HG02610 (cell line): Measurements from ENCODE around the gene CROCC2.

Experiments
- ATAC-seq: cut with Tn5 transposase; IDR thresholded peaks from one replicate; pipeline ENCODE4 v1.9.1; 2021; ENCODE audit warnings: mild to moderate bottlenecking, moderate library complexity; ENCODE audit not compliant: unreplicated experiment

CROCC2 gene

DNA sequence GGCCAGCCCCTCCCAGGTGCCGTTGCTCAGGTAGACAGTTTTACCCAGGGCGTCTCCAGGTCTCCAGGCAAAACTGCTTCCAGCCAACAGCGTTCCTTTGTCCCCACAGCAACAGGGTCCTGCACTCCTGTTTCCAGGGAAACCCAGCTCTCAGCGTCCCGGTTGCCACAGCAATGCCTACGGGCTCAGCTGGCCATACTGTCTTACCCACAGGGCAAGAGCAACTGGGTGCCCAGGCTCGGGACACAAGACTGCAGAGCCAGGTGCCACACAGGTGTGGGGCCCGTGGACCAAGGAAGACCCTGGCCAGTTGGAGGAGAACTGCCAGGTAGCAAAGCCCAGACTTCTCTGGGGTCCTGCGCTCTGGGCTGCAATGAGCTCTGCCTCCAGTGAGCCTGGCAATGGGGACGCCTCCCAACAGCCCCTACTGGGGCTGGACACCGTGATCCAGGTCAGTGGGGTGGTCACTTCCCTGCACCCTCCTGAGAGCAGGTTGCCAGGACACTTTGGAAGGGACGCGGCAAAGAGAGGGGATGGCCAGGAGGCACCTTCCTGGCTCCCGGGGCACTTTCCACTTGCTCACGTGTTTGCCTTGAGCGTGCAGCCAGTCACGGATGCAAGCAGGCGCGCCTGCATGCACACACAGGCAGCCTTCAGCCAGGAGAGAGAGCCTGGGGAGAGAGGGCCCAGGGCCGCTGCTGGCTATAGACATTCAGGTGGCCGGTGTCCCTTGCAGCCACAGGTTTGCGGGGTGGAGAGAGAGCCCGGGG is at the start of gene CROCC2:
CROCC2 (plus strand) TSS at position 196 of the 770 bp plus-strand sequence; CDS start at position 374, 178 bp downstream.
- ATAC-seq = no peak

DNA sequence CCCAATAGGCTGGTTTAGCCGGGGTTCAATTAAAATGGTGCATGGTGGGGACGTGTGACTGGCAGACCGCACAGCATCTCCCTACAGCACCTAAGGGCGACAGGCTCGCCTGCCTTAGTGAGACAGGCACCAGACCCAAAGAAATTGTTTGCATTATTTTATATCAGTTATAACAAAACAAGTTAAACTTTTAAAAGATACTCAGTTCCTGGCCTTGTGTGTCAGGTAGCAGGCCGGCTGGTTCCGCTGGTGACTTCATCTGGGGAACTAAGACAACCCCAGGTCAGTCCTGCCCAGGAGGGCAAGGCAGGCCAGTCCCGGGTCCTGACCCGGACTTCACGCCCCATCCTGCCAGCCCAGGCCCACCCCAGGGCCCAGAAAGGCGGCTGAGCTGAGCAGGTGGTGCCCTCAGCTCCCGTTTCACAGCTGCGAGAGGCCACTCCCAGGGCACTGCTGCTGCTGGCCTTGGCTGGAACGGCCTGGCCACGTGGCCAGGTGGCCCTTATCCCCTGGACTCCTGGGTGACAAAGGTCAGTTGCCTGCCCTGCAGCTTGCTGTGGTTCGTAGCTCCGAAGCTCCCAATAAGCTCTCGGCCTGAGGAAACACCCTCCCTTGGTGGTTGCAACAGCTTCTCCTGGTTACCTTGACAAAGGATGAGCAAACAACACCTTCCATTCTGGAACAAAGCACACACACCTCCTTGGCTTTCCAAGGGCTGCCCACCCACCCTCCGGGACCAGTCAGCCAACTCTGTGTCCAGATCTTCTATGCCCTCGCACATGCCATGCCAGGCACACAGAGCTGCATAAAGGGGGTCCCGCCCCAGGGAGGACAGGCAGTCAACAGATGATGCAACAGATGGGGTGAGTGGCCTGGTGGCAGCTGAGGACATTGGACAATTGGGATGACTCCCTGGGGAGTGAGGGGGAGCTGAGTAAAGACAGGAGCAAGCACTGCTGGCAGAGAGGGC is 48.8 kb upstream of the CROCC2 start:
- no peak for ATAC-seq

DNA sequence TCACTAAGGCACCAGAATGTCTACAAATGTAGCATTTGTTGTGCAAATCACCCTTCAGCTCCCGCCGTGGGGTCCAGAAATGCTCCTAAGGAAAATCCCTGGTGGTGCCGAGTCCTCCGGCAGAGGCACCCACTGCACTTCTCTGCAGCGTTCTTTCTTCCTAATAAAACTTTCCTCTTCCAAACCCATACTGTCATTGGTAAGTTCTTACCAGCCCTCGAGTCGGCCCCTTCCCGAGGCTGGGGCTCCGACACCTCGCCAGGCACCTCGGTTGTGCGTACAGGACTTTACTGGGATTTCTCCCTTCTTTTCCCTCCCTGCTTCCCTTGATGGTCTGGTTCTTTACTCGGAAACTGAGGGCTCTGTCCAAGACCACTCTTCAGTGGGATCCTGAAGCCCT is 47.8 kb upstream of the CROCC2 start:
- ATAC-seq = no peak

DNA sequence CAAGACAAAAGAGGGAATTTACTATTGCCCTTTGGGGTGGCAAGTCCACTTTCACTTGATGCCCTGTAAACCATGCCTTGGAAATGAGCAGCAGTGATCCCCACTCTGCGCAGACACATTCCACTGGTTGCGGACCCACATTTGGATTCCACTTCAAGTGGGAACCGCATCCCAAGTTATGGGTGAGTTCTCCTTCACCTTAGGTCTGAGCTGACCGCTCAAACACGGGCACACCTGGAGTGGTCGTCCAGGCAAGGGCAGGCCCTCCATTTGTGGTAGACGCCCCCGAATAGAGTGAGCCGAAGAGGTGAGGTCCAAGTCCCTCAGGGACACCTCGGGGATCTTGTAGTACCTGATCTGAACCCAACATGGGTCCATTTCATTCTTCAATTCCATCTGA is 47.3 kb upstream of the CROCC2 start:
- ATAC-seq = no peak

DNA sequence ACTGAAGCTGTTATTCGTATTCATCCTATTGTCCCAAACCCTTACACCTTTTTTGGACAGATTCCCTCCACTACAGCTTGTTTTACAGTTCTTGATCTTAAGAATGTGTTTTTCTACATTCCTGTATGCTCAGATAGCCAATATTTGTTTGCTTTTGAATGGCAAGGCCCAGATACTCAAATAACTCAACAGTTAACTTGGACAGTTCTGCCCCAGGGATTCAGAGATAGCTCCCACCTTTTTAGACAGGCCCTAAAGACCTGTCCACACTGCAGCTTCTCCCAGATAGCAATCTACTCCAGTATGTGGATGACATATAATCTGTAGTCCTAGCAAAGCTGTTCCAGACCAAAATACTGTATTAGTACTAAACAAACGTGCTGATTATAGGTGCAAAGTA is 44.6 kb upstream of the CROCC2 start:
- no peak for ATAC-seq

DNA sequence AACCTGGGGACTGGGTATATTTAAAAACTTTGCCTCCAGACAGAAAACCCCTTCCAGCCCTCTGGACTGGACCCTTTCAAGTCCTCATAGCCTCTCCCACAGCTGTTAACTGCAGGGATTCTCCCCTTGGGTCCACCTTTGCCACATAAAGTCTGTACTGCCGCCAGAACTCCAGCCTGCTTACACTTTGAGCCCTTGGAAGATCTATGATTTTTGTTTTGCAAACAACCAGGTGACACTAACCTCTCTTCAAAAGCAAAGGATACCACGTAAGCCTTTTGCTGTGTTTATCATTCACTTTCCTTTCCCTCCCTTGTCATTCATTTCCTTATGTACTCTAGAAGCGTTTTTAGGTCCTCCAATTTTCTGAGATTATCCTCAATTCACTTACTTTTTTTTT is 41.7 kb upstream of the CROCC2 start:
- ATAC-seq = no peak

DNA sequence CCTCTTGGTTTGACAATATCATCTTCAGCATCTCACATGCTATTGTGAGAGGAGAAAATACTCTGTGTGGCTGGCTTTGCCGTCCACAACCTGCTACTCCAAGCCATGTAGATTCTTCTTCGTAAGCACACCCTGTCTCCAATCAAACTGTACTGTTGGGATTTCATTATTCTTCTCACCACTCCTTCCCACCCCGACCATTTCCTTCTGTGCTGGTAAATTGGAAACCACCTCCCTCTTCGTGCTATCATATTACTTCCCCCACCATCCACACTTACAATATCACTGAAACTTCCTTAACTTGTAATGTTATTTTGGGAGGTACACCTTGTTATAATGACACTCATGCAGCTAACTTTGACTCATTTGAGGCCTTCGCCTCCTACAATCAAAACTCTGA is 40.7 kb upstream of the CROCC2 start:
- no peak for ATAC-seq

DNA sequence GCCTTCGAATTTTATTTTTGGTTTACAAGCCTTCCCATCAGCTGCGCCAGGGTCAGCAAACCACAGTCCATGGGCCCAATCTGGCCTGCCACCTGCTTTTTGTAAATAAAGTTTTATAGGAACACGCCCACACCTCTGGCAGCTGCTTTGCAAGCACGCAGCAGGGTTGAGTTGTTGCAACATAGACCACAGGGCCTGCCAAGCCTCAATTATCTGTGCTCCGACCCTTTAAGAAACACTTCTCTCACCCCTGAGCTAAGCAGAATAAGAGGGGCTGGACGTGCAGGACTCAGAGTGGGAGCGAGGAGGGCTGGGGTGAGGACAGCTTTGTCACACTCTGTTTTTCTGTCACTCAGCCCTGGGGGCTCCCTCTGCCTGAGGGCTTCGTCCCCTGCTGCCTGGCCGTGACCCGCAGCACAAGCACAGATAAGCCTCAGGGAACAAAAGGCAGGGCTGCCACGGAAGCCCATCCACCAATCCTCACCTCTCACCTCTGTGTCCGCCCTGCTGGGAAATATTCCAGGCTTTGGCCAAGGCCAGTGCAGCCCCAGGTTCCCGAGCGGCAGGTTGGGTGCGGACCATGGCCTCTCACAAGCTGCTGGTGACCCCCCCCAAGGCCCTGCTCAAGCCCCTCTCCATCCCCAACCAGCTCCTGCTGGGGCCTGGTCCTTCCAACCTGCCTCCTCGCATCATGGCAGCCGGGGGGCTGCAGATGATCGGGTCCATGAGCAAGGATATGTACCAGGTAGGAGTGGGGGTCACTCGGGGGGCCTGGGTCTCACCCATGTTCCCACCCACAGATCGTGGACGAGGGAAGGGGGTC is 37.6 kb upstream of the CROCC2 start, which contains the start of gene AGXT:
AGXT (plus strand) TSS at position 539 of the 823 bp plus-strand sequence; CDS start at position 581, 42 bp downstream.
- ATAC-seq = no peak

DNA sequence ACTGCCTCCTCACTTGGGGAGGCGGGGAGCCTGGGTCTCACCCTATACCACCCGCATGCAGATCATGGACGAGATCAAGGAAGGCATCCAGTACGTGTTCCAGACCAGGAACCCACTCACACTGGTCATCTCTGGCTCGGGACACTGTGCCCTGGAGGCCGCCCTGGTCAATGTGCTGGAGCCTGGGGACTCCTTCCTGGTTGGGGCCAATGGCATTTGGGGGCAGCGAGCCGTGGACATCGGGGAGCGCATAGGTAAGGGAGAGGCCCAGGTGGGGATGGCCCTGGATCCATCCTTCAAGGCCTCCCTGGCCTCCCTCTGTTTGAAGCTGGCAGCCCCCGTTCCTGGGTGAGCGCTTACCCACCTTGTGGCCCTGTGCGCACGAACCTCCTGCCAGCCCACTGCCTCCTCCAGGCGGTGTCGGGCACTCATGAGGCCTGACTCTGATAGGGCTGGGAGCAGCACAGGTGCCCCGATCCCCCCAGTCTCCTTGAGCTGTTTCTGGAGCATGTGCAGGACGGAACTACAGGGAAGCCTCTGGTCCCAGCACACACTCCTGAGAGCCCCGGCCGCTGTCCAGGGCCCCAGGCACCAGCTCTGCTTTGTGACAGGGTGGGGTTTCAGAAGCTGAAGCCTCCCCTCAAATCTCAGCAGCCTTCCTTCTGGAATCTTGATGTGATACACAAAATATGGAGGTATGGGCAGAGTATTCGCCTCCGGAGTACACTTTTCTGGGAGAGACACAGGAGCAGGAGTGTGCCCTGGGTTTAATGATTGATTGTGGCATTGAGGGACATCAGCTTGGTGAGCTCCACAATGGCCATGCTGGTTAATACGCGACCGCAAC is 36.8 kb upstream of the CROCC2 start:
- no peak for ATAC-seq

DNA sequence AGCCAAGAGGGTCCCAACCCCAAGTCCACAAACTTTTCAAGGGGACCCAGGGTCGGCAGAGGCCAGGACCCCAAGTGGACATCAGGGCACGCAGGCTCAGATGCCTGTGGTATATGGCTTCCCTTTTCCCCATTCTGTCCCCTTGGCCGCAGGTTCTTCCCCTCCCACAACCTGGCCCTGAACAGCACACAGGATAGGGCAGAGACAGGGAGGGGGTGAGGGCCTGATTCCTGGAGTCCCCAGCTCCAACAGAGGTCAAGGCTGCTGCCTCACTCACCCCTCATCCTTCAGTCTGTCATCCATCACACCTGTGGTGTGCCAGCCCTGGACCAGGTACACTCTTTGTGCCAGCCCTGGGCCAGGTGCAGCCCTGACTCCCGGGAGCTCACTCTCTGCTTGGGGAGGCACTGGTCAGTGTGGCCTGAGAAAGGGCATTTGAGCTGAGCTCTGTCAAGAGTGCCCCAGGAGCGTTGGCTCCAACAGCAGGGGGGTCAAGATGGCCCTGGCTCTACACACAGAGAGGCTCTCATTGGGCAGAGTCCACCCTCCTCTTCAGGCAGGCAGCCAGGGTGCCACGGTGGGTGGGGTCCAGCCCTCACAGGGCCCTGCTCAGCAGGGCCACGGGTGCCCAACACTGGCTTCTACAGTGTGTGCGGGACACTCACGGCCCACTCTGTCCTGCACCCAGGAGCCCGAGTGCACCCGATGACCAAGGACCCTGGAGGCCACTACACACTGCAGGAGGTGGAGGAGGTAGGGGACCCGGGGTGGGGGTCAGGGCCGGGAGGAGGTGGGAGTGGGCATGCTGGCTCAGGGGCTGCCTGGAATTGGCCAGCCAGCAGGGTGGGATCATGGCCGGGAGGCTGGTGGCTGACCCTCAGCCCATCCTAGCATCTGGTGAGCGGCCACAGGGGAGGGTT is 35.9 kb upstream of the CROCC2 start:
- ATAC-seq = no peak

DNA sequence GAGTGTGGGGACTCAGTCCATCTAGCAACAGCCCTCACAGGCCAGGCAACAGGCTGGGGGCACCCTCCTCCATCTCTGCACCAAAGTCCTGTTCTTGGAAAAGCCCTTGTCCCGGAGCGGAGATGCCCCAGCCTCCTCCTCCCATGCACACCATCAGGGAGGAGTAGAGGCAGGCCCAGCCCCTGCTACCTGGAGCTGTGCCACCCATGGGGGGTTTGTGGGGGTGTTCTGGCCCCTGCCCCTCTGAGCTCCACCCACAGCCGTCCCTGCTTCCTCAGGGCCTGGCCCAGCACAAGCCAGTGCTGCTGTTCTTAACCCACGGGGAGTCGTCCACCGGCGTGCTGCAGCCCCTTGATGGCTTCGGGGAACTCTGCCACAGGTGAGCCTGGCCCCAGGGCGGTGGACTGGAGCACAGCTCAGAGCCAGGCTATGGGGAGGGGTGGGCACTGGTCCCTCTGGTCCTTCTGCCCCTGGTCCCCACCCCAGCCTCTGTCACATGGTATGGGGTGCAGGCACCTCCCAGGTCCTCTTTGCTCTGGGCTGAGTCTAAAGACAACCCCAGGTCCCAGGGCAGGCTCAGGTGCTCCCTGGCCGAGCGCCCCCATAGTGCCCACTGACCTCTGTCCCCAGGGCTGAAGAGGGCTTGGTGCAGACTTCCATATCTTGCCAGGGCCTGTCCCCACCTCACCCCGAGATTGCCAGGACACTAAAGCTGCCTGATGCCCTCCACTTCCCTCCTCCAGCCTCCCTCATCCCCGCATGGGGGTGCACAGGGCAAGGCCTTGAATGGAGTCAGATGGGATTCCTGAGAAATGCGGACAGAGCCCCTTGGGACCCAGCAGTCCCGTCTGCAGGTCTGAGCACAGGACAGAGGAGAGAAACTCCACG is 34.8 kb upstream of the CROCC2 start:
- ATAC-seq = no peak

DNA sequence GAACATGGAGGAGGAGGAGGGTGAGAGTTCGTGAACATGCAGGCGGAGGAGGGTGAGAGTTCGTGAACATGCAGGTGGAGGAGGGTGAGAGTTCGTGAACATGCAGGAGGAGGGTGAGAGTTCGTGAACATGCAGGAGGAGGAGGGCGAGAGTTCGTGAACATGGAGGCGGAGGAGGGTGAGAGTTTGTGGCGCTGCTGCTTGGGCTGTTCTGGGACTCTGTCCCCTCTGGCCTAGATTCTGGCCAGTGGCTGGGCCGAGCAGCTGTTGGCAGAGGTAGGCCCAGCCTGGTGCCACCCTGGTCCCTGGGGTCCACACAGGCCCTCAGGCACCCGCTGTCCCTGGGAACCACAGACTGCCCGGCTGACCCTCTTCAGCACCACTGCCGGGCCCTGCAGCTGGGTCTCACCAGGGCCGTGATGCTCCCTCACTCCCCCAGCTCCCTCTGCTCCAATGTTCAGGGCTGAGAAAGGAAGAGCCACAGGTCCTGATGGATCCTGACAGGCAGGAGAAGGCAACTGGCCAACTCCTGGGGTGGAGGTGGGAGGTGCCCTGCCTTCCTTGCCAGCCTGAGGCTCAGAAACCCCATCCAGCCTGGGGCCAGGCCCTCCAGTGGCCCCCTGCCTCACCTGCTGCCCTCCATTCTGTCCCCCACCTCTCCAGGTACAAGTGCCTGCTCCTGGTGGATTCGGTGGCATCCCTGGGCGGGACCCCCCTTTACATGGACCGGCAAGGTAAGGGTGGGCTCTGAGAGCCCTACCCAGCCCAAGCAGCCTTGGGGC is 33.6 kb upstream of the CROCC2 start:
- ATAC-seq = no peak

DNA sequence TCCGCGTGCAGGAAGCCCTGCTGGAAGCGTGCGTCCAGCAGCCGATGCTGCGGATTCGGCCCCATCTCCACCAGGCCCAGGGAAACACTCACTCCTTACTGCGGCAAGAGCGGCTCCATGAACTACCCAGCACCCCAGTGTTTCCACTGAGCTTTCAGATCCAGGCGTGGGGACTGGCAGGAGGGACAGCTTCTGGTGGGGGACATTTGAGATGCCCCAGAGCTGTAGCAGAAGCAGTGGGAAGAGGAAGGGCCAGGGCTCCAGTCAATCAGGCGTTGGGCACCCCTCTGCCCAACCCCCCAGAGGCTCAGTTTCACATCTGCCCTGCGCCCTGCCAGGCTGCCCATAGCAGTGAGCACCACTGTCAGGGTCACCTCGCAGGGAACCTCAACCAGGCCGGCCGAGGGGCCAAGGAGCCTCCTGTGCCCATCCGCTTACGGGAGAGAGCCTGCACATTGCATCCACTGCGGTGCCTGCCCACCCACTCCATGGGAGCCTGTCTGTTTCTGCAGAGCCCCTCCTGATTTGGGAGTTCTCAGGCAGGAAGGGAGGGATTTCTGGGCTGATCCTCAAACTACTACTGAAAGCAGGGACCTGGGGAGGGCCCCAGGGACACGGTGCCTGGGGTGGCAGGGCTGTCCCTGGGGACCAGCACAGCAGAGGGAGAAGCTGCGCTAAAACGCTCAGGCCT is 32.9 kb upstream of the CROCC2 start:
- ATAC-seq = no peak

DNA sequence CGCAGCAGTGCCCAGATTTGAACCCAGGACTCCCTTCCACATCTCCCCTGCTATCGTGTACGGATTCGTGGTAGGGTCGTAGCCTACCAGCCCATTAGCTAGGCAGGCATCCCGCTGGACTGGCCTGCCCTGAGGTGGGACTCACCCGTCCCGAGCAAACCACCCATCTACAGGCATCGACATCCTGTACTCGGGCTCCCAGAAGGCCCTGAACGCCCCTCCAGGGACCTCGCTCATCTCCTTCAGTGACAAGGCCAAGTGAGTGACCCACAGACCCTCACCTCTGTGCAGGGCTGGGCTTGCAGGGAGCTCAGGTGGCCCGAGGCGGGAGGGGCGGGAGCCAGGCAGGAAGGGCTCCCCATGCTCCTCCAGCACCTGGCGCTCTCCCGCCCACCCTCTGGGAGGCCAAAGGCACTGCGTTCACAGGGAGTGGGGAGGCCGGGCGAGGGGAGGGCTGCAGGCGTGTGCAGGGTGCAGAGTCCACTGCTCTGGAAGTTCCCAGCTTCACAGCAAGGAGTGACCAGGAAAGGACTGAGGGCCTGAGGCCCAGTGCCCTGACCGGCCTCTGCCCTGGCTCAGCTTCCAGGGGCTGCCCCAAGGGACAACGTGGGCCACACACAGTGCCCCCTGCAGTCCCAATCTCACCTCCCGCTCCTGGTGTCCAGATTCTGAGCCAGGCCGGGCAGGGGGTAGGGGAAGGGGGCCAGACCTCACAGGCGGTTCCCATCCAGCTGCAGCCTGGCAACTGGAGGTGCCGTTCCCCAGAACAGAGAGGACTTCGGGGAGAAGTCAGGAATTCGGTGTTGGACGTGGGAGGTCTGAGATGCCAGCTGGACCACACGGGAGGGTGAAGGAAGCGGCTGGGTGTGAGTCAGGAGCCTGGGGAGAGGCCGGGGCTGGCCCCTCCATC is 32.1 kb upstream of the CROCC2 start:
- no peak for ATAC-seq

DNA sequence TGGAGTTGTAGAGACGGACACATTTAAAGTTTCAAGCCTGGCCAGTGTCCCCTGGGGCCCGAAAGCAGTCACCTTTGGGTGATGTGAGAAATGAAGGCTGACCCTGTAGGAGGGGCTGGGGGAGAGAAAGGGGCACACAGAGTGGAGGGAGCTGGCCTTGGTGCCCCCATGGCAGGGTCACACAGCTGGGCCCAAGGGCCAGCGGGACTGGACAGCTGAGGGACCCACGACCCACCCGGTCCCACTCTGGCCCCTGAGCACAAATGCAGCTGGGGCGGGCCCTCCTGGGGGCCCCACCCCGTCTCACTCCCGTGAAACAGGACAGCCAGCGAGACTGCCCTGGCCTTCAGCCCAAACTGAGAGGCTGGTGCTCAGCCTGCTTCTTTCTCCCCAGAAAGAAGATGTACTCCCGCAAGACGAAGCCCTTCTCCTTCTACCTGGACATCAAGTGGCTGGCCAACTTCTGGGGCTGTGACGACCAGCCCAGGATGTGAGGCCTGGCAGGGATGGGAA is 31.4 kb upstream of the CROCC2 start:
- ATAC-seq = no peak
